H1 (cell line): Measurements from ENCODE around the gene TMUB1. TPM values are rescaled to one million over a fixed set of nuclear protein-coding genes. Genes with fewer than 3 reads are reported as not detected.

Experiments used
- CTCF ChIA-PET: fragments of 300-600 bp; sonication (Branson Sonifier 250); formaldehyde crosslinking; loops from one replicate; lab custom pipeline; 2021; ENCODE audit not compliant: partially characterized antibody; lab: Charles Lee
- POLR2A ChIA-PET: fragments of 300-600 bp; sonication (Branson Sonifier 250); formaldehyde crosslinking; loops from one replicate; lab custom pipeline; 2021; ENCODE audit warnings: inconsistent platforms; ENCODE audit not compliant: partially characterized antibody; lab: Charles Lee
- DNase-seq, 2 experiments: peaks; one replicate each; pipeline versions ENCODE4 v3.0.0 to v3.0.0-alpha.2; 2010 to 2022; ENCODE audit warnings: low spot score in 2 of 2, low read depth in 1 of 2, mixed read lengths in 1 of 2
- FAIRE-seq: peaks from 2 replicates; lab custom pipeline; 2011; peaks lifted over from hg19 to GRCh38; lab: Jason Lieb, UNC
- H2AFZ ChIP-seq: 2 replicates; pipeline ENCODE4 v1.8.1; 2012; ENCODE audit warnings: low read length, inconsistent platforms
- H2AK5ac ChIP-seq: 2 replicates; pipeline ENCODE4 v1.6.1; 2013; ENCODE audit warnings: low read depth, low read length
- H2BK120ac ChIP-seq: replicated peaks from 2 replicates; pipeline ENCODE3; 2013; ENCODE audit warnings: low read depth, low read length, inconsistent platforms
- H2BK12ac ChIP-seq: 2 replicates; pipeline ENCODE4 v1.6.1; 2013; ENCODE audit warnings: low read depth, low read length
- H2BK15ac ChIP-seq: 2 replicates; pipeline ENCODE4 v1.6.1; 2013; ENCODE audit warnings: low read length
- H2BK20ac ChIP-seq: 2 replicates; pipeline ENCODE4 v1.6.1; 2013; ENCODE audit warnings: low read length
- H2BK5ac ChIP-seq: 2 replicates; pipeline ENCODE4 v1.6.1; 2013; ENCODE audit warnings: low read depth, low read length
- H3K14ac ChIP-seq: 2 replicates; pipeline ENCODE4 v1.6.1; 2013; ENCODE audit warnings: inconsistent platforms; ENCODE audit not compliant: insufficient read length
- H3K18ac ChIP-seq: 2 replicates; pipeline ENCODE4 v1.6.1; 2013; ENCODE audit warnings: low read length; ENCODE audit errors: extremely low read depth
- H3K23ac ChIP-seq: 2 replicates; pipeline ENCODE4 v1.6.1; 2013; ENCODE audit warnings: inconsistent platforms; ENCODE audit not compliant: insufficient read length
- H3K23me2 ChIP-seq: 2 replicates; pipeline ENCODE4 v1.6.1; 2013; ENCODE audit warnings: low read depth, low read length
- H3K27ac ChIP-seq: 2 replicates; pipeline ENCODE4 v1.6.1; 2011; ENCODE audit warnings: low read depth, low read length, inconsistent platforms
- H3K27me3 ChIP-seq, 4 experiments: replicated peaks in 1 of 4; 1 replicate in 1 of 4; 2 replicates in 3 of 4; pipeline versions ENCODE4 v1.6.1 to v1.8.1; 2011 to 2013; ENCODE audit warnings: low read length in 3 of 4, mild to moderate bottlenecking in 3 of 4, inconsistent platforms in 2 of 4, mixed read lengths in 2 of 4, moderate library complexity in 1 of 4; ENCODE audit not compliant: control insufficient read depth in 3 of 4, insufficient read depth in 3 of 4; ENCODE audit errors: extremely low read depth in 1 of 4
- H3K36me3 ChIP-seq, 4 experiments: 2 replicates each; pipeline versions ENCODE4 v1.6.1 to v1.8.1; 2011 to 2013; ENCODE audit warnings: mild to moderate bottlenecking in 4 of 4, low read length in 3 of 4, moderate library complexity in 2 of 4, control low read depth in 1 of 4, inconsistent platforms in 1 of 4; ENCODE audit not compliant: insufficient read depth in 4 of 4, control insufficient read depth in 2 of 4
- H3K4ac ChIP-seq: replicated peaks from 2 replicates; pipeline ENCODE3; 2013; ENCODE audit warnings: low read length, low read depth, mixed read lengths, inconsistent platforms; ENCODE audit not compliant: insufficient read length
- H3K4me1 ChIP-seq, 4 experiments: replicated peaks in 1 of 4; 1 replicate in 1 of 4; 2 replicates in 3 of 4; pipeline versions ENCODE4 v1.6.1 to v1.8.1; 2011 to 2013; ENCODE audit warnings: low read length in 3 of 4, inconsistent platforms in 2 of 4, mixed read lengths in 1 of 4; ENCODE audit not compliant: insufficient read depth in 4 of 4, control insufficient read depth in 3 of 4
- H3K4me2 ChIP-seq, 2 experiments: 2 replicates each; pipeline versions ENCODE4 v1.6.1 to v1.8.1; 2011 to 2013; ENCODE audit warnings: low read depth in 2 of 2, low read length in 2 of 2, control low read depth in 1 of 2, inconsistent platforms in 1 of 2, mild to moderate bottlenecking in 1 of 2; ENCODE audit not compliant: insufficient read depth in 1 of 2
- H3K4me3 ChIP-seq, 4 experiments: fragments of 200-600, 300-600 bp in 1 of 4; sonication (generic), shearing (Covaris generic), sonication (Bioruptor Twin) in 1 of 4; 2 replicates each; pipeline versions ENCODE4 v1.5.1 to v1.8.1; 2011 to 2016; ENCODE audit warnings: low read length in 4 of 4, low read depth in 3 of 4, control low read depth in 2 of 4, inconsistent platforms in 2 of 4, mild to moderate bottlenecking in 2 of 4, mixed read lengths in 1 of 4, moderate library complexity in 1 of 4; ENCODE audit not compliant: insufficient read depth in 2 of 4; ENCODE audit errors: extremely low read depth in 1 of 4
- H3K56ac ChIP-seq: replicated peaks from 2 replicates; pipeline ENCODE3; 2013; ENCODE audit warnings: low read depth, mild to moderate bottlenecking, mixed read lengths, low read length, inconsistent platforms; ENCODE audit not compliant: insufficient read length
- H3K79me1 ChIP-seq: 2 replicates; pipeline ENCODE4 v1.6.1; 2013; ENCODE audit warnings: low read depth, low read length, control low read depth
- H3K79me2 ChIP-seq, 2 experiments: 2 replicates each; pipeline versions ENCODE4 v1.6.1 to v1.8.1; 2012 to 2013; ENCODE audit warnings: low read length in 2 of 2, mild to moderate bottlenecking in 2 of 2, inconsistent platforms in 1 of 2; ENCODE audit not compliant: insufficient read depth in 2 of 2, control insufficient read depth in 1 of 2
- H3K9ac ChIP-seq, 4 experiments: replicated peaks in 1 of 4; 1 replicate in 1 of 4; 2 replicates in 3 of 4; pipeline versions ENCODE4 v1.6.1 to v1.8.1; 2011 to 2013; ENCODE audit warnings: low read depth in 3 of 4, low read length in 3 of 4, control low read depth in 2 of 4, mild to moderate bottlenecking in 2 of 4, moderate library complexity in 2 of 4, inconsistent platforms in 1 of 4; ENCODE audit errors: extremely low read depth in 1 of 4
- H3K9me3 ChIP-seq, 2 experiments: 2 replicates each; pipeline versions ENCODE4 v1.6.1 to v1.8.1; 2012 to 2013; ENCODE audit warnings: mild to moderate bottlenecking in 2 of 2, moderate library complexity in 2 of 2, control low read depth in 1 of 2, inconsistent platforms in 1 of 2, low read depth in 1 of 2, low read length in 1 of 2, mixed read lengths in 1 of 2; ENCODE audit not compliant: insufficient read depth in 2 of 2
- H4K20me1 ChIP-seq, 2 experiments: replicated peaks in 1 of 2; 2 replicates each; pipeline versions ENCODE3 to v1.8.1; 2011 to 2013; ENCODE audit warnings: inconsistent platforms in 2 of 2, low read length in 2 of 2, mild to moderate bottlenecking in 1 of 2; ENCODE audit not compliant: insufficient read depth in 2 of 2, control insufficient read depth in 1 of 2
- H4K5ac ChIP-seq: 2 replicates; pipeline ENCODE4 v1.6.1; 2013; ENCODE audit warnings: low read length, low read depth, mixed read lengths, inconsistent platforms; ENCODE audit not compliant: insufficient read length
- H4K8ac ChIP-seq: 2 replicates; pipeline ENCODE4 v1.8.0; 2013; ENCODE audit warnings: mild to moderate bottlenecking, moderate library complexity, low read length, inconsistent platforms; ENCODE audit not compliant: insufficient read depth; ENCODE audit errors: extremely low read depth
- H4K91ac ChIP-seq: replicated peaks from 2 replicates; pipeline ENCODE3; 2013; ENCODE audit warnings: low read length, mixed read lengths, inconsistent platforms; ENCODE audit not compliant: insufficient read length
- BRCA1 ChIP-seq: IDR thresholded peaks from 2 replicates; pipeline ENCODE4 v1.6.1; 2012; ENCODE audit warnings: low read depth, low read length, improper control_type of control experiment
- POLR2AphosphoS5 ChIP-seq: IDR thresholded peaks from 2 replicates; pipeline ENCODE4 v1.6.1; 2011; ENCODE audit warnings: low read depth, low read length
- WGBS, 2 experiments: shearing (Covaris generic) in 1 of 2; methylation state at CpG; one replicate each; pipeline versions ENCODE4 v1.1.6 to v1.1.7; 2013 to 2015; ENCODE audit warnings: low lambda C conversion rate in 2 of 2, mixed read lengths in 2 of 2, inconsistent platforms in 1 of 2, low coverage in 1 of 2, missing lambda C conversion rate in 1 of 2; ENCODE audit not compliant: insufficient replicate concordance in 2 of 2, insufficient coverage in 1 of 2, insufficient read length in 1 of 2; ENCODE audit errors: extremely low coverage in 1 of 2, missing lambda C conversion rate in 1 of 2; 5-methylcytosine and 5-hydroxymethylcytosine counted together
- polyA plus RNA-seq, 7 experiments: library from polyadenylated mRNA; depleted of rRNA in 3 of 7; stranded (reverse) in 5 of 7; unstranded in 2 of 7; fragments of >200 nt in 5 of 7; fragments of 200-250 nt in 2 of 7; gene quantifications; 1 replicate in 5 of 7; 2 replicates in 1 of 7; 4 replicates in 1 of 7; pipeline versions ENCODE4 v1.2.1 to v1.2.3, GENCODE V29; 2011 to 2013; ENCODE audit warnings: missing spikeins in 2 of 7, mixed read lengths in 2 of 7
- total RNA-seq: library from RNA; stranded (reverse); fragmentation: NEBNext Ultra II Directional; extraction: Animal tissue kit (Norgen Biotek cat#: 25700); gene quantifications from 2 replicates; pipeline ENCODE4 v1.2.1, GENCODE V29; 2021

Gene TMUB1
- total and polyA plus RNA-seq, 2 of the 8 experiments (the other 6 are each of a cell fraction or from before 2014, with no cell fraction given): 41.4 to 56.2 TPM

- peaks cover 31 to 50% of the 10 kb centered on the region in 2 experiments for H4K20me1 ChIP-seq
- ChIA-PET POLR2A (no interaction called here), CTCF (interaction anchor here (0.9 to 15.1 kb wide), 6 partner anchors 14 to 198 kb away, joined by 3 to 448 read pairs (median 3); no protein-coding TSS in a partner anchor)
- no peaks in the 10 kb centered on the region for H3K27me3 ChIP-seq
- H3K23ac ChIP-seq: no peak overlapping the region
- H2BK12ac ChIP-seq: no peak overlapping the region
- no peak overlapping the region for H3K9ac ChIP-seq
- H3K79me2 ChIP-seq: peaks cover 11 to 84% of the 10 kb centered on the region in 2 experiments; a peak in 3 of 4 replicates
- no peak overlapping the region for H2BK120ac ChIP-seq
- no peaks in the 10 kb centered on the region for H3K36me3 ChIP-seq
- H3K9me3 ChIP-seq: no peaks in the 10 kb centered on the region
- no peak overlapping the region for H3K18ac ChIP-seq
- no peak overlapping the region for H3K56ac ChIP-seq
- TF ChIP-seq BRCA1 (no peak), POLR2AphosphoS5 (no peak)
- no peak overlapping the region for H3K4ac ChIP-seq
- H2AFZ ChIP-seq: no peak overlapping the region
- H3K79me1 ChIP-seq: peaks cover 25% of the 10 kb centered on the region
- H3K4me3 ChIP-seq: no peak overlapping the region
- no peak overlapping the region for H3K27ac ChIP-seq
- no peak overlapping the region for H2BK5ac ChIP-seq
- H4K8ac ChIP-seq: no peak overlapping the region
- no peak overlapping the region for H2AK5ac ChIP-seq
- H4K5ac ChIP-seq: no peak overlapping the region
- no peak overlapping the region for H3K4me2 ChIP-seq
- H2BK15ac ChIP-seq: no peak overlapping the region
- DNase-seq (no peak), FAIRE-seq (no peak)
- no peak overlapping the region for H2BK20ac ChIP-seq
- H3K4me1 ChIP-seq: peaks cover 0 to 8% (median 3%) of the 10 kb centered on the region in 4 experiments; a peak in 4 of 7 replicates
- WGBS, 2 experiments: 89% methylated on average over 15 of the region's 17 CpGs; no CpG with 5 or more reads in 1 of the 2 experiments
- no peaks in the 10 kb centered on the region; the same call in 1 of the 2 replicates for H3K23me2 ChIP-seq
- H4K91ac ChIP-seq: no peak overlapping the region
- H3K14ac ChIP-seq: no peak overlapping the region
These were observed 12.7 kb upstream of the TMUB1 start for GRCh38 chr7:151095828-151096475.
